Measurements from ENCODE around the gene LTBP1. TPM values are rescaled to one million over a fixed set of nuclear protein-coding genes. Genes with fewer than 3 reads are reported as not detected.

Gene LTBP1
- total RNA-seq, 1 donor from 2014 or later = 3.9 TPM

DNA sequence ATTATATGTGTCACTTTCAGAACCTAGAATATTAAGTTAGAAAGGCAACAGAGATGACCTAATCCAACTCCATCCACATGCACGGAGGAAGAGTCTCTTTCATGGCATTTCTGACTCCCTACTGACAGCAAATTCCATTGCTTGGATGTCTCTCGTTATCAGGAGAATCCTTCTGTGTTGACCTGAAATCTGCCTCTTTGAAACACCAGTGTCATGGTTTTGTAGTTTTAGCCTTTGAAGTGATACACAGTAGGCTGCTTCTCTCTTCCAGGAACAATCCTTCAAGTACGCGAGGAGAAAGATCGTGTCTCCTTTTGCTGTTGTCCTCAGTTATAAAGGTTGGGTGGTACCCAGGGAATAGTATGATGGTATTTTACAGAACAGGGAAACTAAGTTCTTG, 327.8 kb downstream of the LTBP1 start:
- no peak for DNase-seq
- TF ChIP-seq, protein P1, sequence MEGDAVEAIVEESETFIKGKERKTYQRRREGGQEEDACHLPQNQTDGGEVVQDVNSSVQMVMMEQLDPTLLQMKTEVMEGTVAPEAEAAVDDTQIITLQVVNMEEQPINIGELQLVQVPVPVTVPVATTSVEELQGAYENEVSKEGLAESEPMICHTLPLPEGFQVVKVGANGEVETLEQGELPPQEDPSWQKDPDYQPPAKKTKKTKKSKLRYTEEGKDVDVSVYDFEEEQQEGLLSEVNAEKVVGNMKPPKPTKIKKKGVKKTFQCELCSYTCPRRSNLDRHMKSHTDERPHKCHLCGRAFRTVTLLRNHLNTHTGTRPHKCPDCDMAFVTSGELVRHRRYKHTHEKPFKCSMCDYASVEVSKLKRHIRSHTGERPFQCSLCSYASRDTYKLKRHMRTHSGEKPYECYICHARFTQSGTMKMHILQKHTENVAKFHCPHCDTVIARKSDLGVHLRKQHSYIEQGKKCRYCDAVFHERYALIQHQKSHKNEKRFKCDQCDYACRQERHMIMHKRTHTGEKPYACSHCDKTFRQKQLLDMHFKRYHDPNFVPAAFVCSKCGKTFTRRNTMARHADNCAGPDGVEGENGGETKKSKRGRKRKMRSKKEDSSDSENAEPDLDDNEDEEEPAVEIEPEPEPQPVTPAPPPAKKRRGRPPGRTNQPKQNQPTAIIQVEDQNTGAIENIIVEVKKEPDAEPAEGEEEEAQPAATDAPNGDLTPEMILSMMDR (IDR thresholded peaks at IDR 0.05; ENCODE audit: partially characterized antibody, unreplicated experiment) = no peak
- Mint-ChIP-seq H3K27me3 (ENCODE audit: unreplicated experiment) (no peaks in the 10 kb centered on the region), H3K36me3 (ENCODE audit: unreplicated experiment) (no peaks in the 10 kb centered on the region), H3K4me1 (ENCODE audit: low read depth, unreplicated experiment) (no peaks in the 10 kb centered on the region), H3K4me3 (ENCODE audit: unreplicated experiment) (no peak overlapping the region), H3K9me3 (ENCODE audit: unreplicated experiment) (peaks cover 2% of the 10 kb centered on the region), H3K27ac (ENCODE audit: unreplicated experiment) (no peak overlapping the region)

DNA sequence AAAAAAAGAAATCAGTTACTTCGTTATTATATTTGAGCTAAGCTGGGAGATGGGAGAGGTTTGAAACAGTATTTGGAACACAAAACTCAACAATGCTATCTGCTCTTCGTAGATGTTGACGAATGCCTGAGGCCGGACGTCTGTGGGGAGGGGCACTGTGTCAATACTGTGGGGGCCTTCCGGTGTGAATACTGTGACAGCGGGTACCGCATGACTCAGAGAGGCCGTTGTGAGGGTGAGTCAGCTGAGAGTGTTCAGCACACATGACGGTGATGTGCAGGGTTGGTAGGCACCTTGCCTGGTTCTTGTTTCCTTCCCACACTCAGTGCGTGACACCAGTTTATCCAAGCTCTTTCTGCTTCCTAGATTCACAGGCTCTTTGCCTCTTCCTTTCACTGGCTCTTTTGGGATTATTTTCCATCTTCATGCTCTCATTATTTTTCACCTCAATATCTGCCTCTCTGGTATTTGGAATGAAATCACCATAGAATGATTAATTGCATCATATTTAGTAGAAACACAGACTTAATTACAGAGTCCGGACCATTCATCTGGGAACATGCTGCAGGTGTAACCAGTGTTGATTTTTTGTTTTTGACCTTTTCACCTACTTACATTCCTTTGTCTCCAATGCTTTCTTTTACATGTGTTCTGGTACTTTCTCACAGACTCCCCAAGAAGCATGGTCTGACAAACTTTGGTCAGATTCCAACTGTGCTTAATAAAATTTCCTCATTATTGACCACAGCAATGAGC, 329.1 kb downstream of the LTBP1 start:
- H3K4me3 Mint-ChIP-seq (ENCODE audit: unreplicated experiment) = no peak overlapping the region
- DNase-seq = no peak
- H3K36me3 Mint-ChIP-seq (ENCODE audit: unreplicated experiment) = no peaks in the 10 kb centered on the region
- TF ChIP-seq, protein P1 (IDR thresholded peaks at IDR 0.05; ENCODE audit: partially characterized antibody, unreplicated experiment) = no peak
- H3K27me3 Mint-ChIP-seq (ENCODE audit: unreplicated experiment) = no peaks in the 10 kb centered on the region
- H3K9me3 Mint-ChIP-seq (ENCODE audit: unreplicated experiment) = peaks cover 2% of the 10 kb centered on the region
- no peaks in the 10 kb centered on the region for H3K4me1 Mint-ChIP-seq (ENCODE audit: low read depth, unreplicated experiment)
- no peak overlapping the region for H3K27ac Mint-ChIP-seq (ENCODE audit: unreplicated experiment)

DNA sequence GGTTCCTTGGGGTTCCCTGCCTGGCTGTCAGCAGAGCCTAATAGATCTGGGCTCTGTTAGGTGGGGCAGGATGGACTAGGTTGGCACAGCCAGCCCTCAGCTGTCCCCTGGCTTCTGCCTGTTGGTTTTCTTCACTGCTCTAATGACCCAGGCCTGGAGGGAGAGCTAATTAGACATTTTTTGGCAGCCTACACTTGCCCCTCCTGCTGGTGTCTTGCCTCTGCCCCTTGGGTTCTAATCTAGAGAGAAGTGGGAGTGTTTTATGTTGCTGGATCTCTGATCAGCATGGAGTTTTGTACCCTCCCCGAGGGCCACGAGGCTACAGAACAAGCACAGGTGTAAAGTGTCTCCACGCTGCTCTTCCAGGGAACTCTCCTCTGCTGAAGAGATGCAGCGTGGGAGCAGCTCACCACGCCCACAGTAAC, 330.3 kb downstream of the LTBP1 start:
- Mint-ChIP-seq H3K9me3 (ENCODE audit: unreplicated experiment) (peaks cover 2% of the 10 kb centered on the region), H3K4me1 (ENCODE audit: low read depth, unreplicated experiment) (no peaks in the 10 kb centered on the region), H3K36me3 (ENCODE audit: unreplicated experiment) (no peaks in the 10 kb centered on the region), H3K27ac (ENCODE audit: unreplicated experiment) (no peak overlapping the region), H3K4me3 (ENCODE audit: unreplicated experiment) (no peak overlapping the region), H3K27me3 (ENCODE audit: unreplicated experiment) (no peaks in the 10 kb centered on the region)
- TF ChIP-seq, protein P1 (IDR thresholded peaks at IDR 0.05; ENCODE audit: partially characterized antibody, unreplicated experiment) = no peak
- DNase-seq = no peak

DNA sequence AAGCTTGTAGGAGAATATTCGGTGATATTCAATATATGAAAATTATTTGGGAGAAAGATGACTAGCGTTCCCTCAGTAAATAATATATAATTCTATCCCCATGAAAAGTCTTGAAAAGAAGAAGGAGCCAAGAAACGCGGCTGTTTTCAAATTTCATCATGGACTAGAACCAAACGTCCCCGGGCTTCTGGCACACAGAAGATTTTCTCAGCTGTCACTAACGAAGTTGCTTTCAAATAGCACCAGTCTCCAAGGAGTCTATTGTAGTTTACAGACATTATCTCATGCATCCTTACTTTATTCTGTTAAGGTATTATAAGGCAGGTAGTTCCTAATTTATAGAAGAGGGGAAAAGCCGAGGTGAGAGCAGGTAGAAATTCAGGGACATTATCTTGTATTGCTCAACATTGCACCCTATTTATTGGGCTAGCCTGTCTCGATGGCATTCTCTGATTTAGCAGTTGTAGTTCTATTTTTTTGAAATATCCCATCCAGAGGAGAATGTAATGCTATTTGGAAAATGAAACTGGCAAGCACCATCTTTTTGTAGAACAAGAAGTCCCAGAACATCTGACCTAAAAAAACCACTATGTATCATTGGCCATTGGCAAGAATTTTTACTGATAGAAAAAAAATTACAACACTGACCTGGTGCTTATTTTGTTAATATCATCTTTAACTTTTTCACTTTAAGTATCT, 331.6 kb downstream of the LTBP1 start:
- no peak for DNase-seq
- no peaks in the 10 kb centered on the region for H3K36me3 Mint-ChIP-seq (ENCODE audit: unreplicated experiment)

More for the DNA sequence above, 331.6 kb downstream of the LTBP1 start:
- Mint-ChIP-seq H3K9me3 (ENCODE audit: unreplicated experiment) (peaks cover 2% of the 10 kb centered on the region), H3K27me3 (ENCODE audit: unreplicated experiment) (no peaks in the 10 kb centered on the region), H3K4me1 (ENCODE audit: low read depth, unreplicated experiment) (no peaks in the 10 kb centered on the region), H3K27ac (ENCODE audit: unreplicated experiment) (no peak overlapping the region), H3K4me3 (ENCODE audit: unreplicated experiment) (no peak overlapping the region)
- TF ChIP-seq, protein P1 (IDR thresholded peaks at IDR 0.05; ENCODE audit: partially characterized antibody, unreplicated experiment) = no peak

Measured in glutamatergic neuron (in vitro differentiated cells).